Coronary artery (tissue), 2 donors: Measurements from ENCODE around the gene ATP6AP1.
A peak's percentile ranks its signal among the peaks of the same experiment; 100 is the strongest.

Source experiments
- DNase-seq: peaks from one replicate; pipeline ENCODE4 v3.0.0-alpha.2; 2017; ENCODE audit warnings: low spot score
- H3K27ac ChIP-seq, 2 donors: fragments of 200-600 bp; sonication (generic); one replicate each; pipeline ENCODE4 v1.5.1; 2016 to 2019
- H3K4me3 ChIP-seq: fragments of 200-600 bp; sonication (generic); 2 replicates; pipeline ENCODE4 v1.5.1; 2016; ENCODE audit warnings: mild to moderate bottlenecking, moderate library complexity
- CTCF ChIP-seq: fragments of 200-600 bp; sonication (generic); IDR thresholded peaks from one replicate; pipeline ENCODE4 v1.5.1; 2019; ENCODE audit warnings: antibody characterized with exemption

ATP6AP1 gene

GRCh38 chrX:154434394-154435168 lies 6.1 kb downstream of the ATP6AP1 start:
- no peak overlapping the region for H3K27ac ChIP-seq
- TF ChIP-seq CTCF = no peak
- no peak for DNase-seq
- no peak overlapping the region for H3K4me3 ChIP-seq

- no peak for TF ChIP-seq CTCF
- no peak for DNase-seq
- no peak overlapping the region for H3K27ac ChIP-seq
- H3K4me3 ChIP-seq = no peak overlapping the region
Observed at GRCh38 chrX:154435171-154435733, 6.8 kb downstream of the ATP6AP1 start.

GRCh38 chrX:154436374-154436982 lies 8.0 kb downstream of the ATP6AP1 start:
- H3K27ac ChIP-seq = peak overlapping the region; percentile 77 to 94
- TF ChIP-seq CTCF = no peak
- peak overlapping the region; percentile 87 for H3K4me3 ChIP-seq
- no peak for DNase-seq

- peak within 1 kb of the TSS; percentile 77 to 94 for H3K27ac ChIP-seq
- DNase-seq = no peak
- peak within 1 kb of the TSS; percentile 87 for H3K4me3 ChIP-seq
- TF ChIP-seq CTCF = no peak
Observed at GRCh38 chrX:154436983-154437752, 8.7 kb downstream of the ATP6AP1 start, which contains the start of gene GDI1. GDI1 (plus strand) TSS chrX:154437154; CDS start chrX:154437255, 101 bp downstream.

GRCh38 chrX:154437971-154438893 lies 9.8 kb downstream of the ATP6AP1 start:
- Histone ChIP-seq H3K27ac (peak overlapping the region in 1 of 2 donors; percentile 94), H3K4me3 (peak overlapping the region; percentile 87)
- no peak for DNase-seq
- TF ChIP-seq CTCF = no peak

- H3K4me3 ChIP-seq = no peak overlapping the region
- TF ChIP-seq CTCF = no peak
- no peak overlapping the region for H3K27ac ChIP-seq
- no peak for DNase-seq
Observed at GRCh38 chrX:154439841-154440240, 11.4 kb downstream of the ATP6AP1 start.
